ENCODE data around the gene AFG3L2. TPM values are rescaled to one million over a fixed set of nuclear protein-coding genes. Genes with fewer than 3 reads are reported as not detected.
A peak's percentile ranks its signal among the peaks of the same experiment; 100 is the strongest.

Gene AFG3L2
- total RNA-seq, 1 donor from 2014 or later: 46.7 TPM

DNA sequence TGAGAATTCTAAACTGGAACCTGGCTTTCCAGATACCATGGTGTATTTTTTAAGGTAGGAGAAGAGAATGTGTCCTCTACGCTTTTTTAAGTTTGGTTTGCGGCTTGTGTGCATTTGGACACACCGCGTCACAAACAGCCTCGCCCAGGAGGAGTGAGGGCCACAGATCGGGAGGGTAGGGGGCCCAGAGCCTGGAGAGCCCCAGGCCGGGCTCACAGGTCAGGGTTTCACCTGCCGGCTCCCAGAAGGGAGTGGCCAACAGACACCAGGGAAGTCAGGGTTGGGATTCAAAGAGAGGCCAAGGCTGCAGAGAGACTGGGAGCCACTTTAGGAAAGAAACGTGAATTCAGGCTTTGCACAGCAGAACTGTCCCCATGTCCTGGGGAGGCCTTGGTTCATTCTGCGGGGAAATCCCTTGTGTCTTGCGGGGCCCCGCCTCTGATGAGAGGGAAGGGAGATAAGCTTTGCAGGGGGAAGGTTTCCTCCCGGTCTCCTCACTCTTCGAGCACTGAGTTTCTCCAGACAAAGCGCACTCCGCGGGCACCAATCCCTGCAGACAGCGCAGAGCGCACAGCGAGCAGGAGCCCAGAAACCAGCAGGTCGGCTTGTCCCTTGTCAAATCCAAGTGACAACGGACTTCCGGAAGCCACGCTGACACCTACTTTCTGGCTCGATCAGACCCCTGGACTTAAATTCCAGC is 70.9 kb downstream of the AFG3L2 start:
- Histone ChIP-seq H3K36me3 (ENCODE audit: insufficient read depth, low read length) (peaks cover 14% of the 10 kb centered on the region), H3K9me3 (ENCODE audit: insufficient read depth, low read depth, low read length) (no peaks in the 10 kb centered on the region), H3K4me2 (ENCODE audit: low read length) (peak overlapping the region; percentile 98), H3K4me3 (ENCODE audit: insufficient read depth, low read depth, low read length) (peak overlapping the region; percentile 82), H3K79me2 (ENCODE audit: insufficient read depth, low read length) (peaks cover 60% of the 10 kb centered on the region), H3K9ac (ENCODE audit: low read length) (peak overlapping the region; percentile 85), H3K4me1 (ENCODE audit: insufficient read depth, low read length) (peaks cover 21% of the 10 kb centered on the region), H4K20me1 (ENCODE audit: insufficient read depth, low read length) (peaks cover 30% of the 10 kb centered on the region), H3K27ac (ENCODE audit: low read depth, low read length) (no peak overlapping the region), H2AFZ (ENCODE audit: low read depth, low read length) (no peak overlapping the region), H3K27me3 (ENCODE audit: insufficient read depth, low read length) (no peaks in the 10 kb centered on the region)
- Mint-ChIP-seq H3K36me3 (ENCODE audit: low read depth, unreplicated experiment) (peaks cover 14% of the 10 kb centered on the region), H3K27me3 (ENCODE audit: low read depth, unreplicated experiment) (peaks cover 6% of the 10 kb centered on the region), H3K27ac (ENCODE audit: unreplicated experiment) (peak overlapping the region; percentile 99), H3K9me3 (ENCODE audit: unreplicated experiment) (no peaks in the 10 kb centered on the region), H3K4me1 (ENCODE audit: low read depth, unreplicated experiment) (peaks cover 20% of the 10 kb centered on the region), H3K4me3 (ENCODE audit: unreplicated experiment) (peak overlapping the region; percentile 95)
- TF ChIP-seq, protein P1, sequence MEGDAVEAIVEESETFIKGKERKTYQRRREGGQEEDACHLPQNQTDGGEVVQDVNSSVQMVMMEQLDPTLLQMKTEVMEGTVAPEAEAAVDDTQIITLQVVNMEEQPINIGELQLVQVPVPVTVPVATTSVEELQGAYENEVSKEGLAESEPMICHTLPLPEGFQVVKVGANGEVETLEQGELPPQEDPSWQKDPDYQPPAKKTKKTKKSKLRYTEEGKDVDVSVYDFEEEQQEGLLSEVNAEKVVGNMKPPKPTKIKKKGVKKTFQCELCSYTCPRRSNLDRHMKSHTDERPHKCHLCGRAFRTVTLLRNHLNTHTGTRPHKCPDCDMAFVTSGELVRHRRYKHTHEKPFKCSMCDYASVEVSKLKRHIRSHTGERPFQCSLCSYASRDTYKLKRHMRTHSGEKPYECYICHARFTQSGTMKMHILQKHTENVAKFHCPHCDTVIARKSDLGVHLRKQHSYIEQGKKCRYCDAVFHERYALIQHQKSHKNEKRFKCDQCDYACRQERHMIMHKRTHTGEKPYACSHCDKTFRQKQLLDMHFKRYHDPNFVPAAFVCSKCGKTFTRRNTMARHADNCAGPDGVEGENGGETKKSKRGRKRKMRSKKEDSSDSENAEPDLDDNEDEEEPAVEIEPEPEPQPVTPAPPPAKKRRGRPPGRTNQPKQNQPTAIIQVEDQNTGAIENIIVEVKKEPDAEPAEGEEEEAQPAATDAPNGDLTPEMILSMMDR (IDR thresholded peaks at IDR 0.05; ENCODE audit: insufficient read depth, low read depth, low read length): no peak
- TF ChIP-seq EZH2 (IDR thresholded peaks at IDR 0.05; ENCODE audit: insufficient read depth, low read length): no peak
- DNase-seq (ENCODE audit: low read depth) (no peak), FAIRE-seq (no peak)

DNA sequence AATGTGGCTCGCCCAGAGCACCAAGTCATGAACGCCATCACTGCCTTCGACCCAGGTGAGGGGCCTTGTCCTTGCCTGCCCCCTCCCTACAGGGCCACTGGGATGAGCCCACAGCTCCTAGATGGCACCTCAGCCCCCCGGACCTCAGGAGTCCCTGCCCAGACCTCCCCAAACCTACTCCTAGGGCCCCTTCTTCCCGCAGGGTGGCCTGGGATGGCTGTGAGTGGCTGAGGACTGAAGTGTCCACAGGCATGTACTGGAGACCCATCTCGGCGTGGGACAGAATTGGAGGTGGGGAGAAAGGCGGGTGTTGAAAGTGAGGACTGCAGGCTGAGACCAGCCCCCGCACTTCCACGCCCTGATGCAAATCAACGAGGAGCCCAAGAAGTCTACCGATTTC is 71.8 kb downstream of the AFG3L2 start:
- H3K4me3 Mint-ChIP-seq (ENCODE audit: unreplicated experiment): no peak overlapping the region
- Histone ChIP-seq H3K36me3 (ENCODE audit: insufficient read depth, low read length) (peaks cover 7% of the 10 kb centered on the region), H3K79me2 (ENCODE audit: insufficient read depth, low read length) (peaks cover 51% of the 10 kb centered on the region), H3K27me3 (ENCODE audit: insufficient read depth, low read length) (no peaks in the 10 kb centered on the region), H3K4me3 (ENCODE audit: insufficient read depth, low read depth, low read length) (no peak overlapping the region), H3K27ac (ENCODE audit: low read depth, low read length) (no peak overlapping the region), H3K4me2 (ENCODE audit: low read length) (no peak overlapping the region), H2AFZ (ENCODE audit: low read depth, low read length) (no peak overlapping the region), H4K20me1 (ENCODE audit: insufficient read depth, low read length) (peaks cover 21% of the 10 kb centered on the region), H3K9ac (ENCODE audit: low read length) (no peak overlapping the region), H3K4me1 (ENCODE audit: insufficient read depth, low read length) (peaks cover 18% of the 10 kb centered on the region), H3K9me3 (ENCODE audit: insufficient read depth, low read depth, low read length) (no peaks in the 10 kb centered on the region)
- no peak for TF ChIP-seq EZH2 (IDR thresholded peaks at IDR 0.05; ENCODE audit: insufficient read depth, low read length)
- TF ChIP-seq, protein P1 (IDR thresholded peaks at IDR 0.05; ENCODE audit: insufficient read depth, low read depth, low read length): no peak
- peaks cover 8% of the 10 kb centered on the region for H3K36me3 Mint-ChIP-seq (ENCODE audit: low read depth, unreplicated experiment)
- H3K27ac Mint-ChIP-seq (ENCODE audit: unreplicated experiment): no peak overlapping the region
- peaks cover 14% of the 10 kb centered on the region for H3K4me1 Mint-ChIP-seq (ENCODE audit: low read depth, unreplicated experiment)
- no peak for FAIRE-seq
- H3K27me3 Mint-ChIP-seq (ENCODE audit: low read depth, unreplicated experiment): peaks cover 6% of the 10 kb centered on the region
- DNase-seq (ENCODE audit: low read depth): no peak
- H3K9me3 Mint-ChIP-seq (ENCODE audit: unreplicated experiment): no peaks in the 10 kb centered on the region

Measured in astrocyte (in vitro differentiated cells and primary cell).